ENCODE data around the gene RNF114.
A peak's percentile ranks its signal among the peaks of the same experiment; 100 is the strongest.

RNF114 gene

DNA sequence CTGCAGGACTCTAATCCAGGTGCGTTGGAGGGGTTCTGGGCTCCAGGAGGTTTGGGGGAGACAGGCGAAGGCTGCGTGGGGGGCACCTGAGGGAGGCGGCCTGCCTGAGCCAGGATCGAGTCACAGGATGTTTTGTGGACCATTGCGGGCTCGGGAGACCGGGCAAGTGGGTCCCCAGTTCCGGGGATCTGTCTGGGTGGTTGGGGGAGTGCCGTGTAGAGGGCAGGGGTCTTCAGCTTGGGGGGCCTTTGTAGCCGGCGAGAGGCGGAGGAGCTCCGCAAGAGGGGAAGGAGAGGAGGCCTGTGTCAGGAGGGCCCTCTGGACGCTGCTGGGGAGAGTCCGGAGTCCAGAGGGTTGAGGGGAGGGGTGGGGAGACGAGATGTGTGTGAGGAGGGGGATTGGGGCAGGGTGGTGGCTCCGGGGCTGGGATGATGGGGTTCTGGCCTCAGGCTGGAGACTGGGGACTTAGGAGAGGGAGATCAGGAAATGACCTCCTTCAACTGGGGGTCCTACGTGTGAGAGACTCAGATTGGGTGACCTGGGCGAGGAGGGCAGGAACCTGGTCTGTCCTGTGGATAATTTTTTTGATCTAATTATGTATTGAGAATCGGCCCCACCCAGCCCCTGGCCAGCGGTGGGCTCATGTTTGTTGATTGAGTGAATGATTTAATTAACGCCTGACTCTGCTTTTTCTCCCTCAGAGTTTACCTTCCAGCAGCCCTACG, 47.1 kb downstream of the RNF114 start:
- peak overlapping the region; percentile 78 for H3K4me3 ChIP-seq (ENCODE audit: control insufficient read depth, low read depth, low read length)
- TF ChIP-seq, protein P1, sequence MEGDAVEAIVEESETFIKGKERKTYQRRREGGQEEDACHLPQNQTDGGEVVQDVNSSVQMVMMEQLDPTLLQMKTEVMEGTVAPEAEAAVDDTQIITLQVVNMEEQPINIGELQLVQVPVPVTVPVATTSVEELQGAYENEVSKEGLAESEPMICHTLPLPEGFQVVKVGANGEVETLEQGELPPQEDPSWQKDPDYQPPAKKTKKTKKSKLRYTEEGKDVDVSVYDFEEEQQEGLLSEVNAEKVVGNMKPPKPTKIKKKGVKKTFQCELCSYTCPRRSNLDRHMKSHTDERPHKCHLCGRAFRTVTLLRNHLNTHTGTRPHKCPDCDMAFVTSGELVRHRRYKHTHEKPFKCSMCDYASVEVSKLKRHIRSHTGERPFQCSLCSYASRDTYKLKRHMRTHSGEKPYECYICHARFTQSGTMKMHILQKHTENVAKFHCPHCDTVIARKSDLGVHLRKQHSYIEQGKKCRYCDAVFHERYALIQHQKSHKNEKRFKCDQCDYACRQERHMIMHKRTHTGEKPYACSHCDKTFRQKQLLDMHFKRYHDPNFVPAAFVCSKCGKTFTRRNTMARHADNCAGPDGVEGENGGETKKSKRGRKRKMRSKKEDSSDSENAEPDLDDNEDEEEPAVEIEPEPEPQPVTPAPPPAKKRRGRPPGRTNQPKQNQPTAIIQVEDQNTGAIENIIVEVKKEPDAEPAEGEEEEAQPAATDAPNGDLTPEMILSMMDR (conservative IDR thresholded peaks at IDR 0.05; ENCODE audit: control insufficient read depth, insufficient read depth, low read depth, low read length): no peak
- no peak for DNase-seq (ENCODE audit: low read depth)

- TF ChIP-seq, protein P1 (conservative IDR thresholded peaks at IDR 0.05; ENCODE audit: control insufficient read depth, insufficient read depth, low read depth, low read length): no peak
- peak overlapping the region; percentile 78 for H3K4me3 ChIP-seq (ENCODE audit: control insufficient read depth, low read depth, low read length)
- DNase-seq (ENCODE audit: low read depth): no peak
These were observed 47.7 kb downstream of the RNF114 start for GRCh38 chr20:49983848-49984408.

GRCh38 chr20:49984426-49985153, 48.4 kb downstream of the RNF114 start:
- peak overlapping the region; percentile 78 for H3K4me3 ChIP-seq (ENCODE audit: control insufficient read depth, low read depth, low read length)
- TF ChIP-seq, protein P1 (conservative IDR thresholded peaks at IDR 0.05; ENCODE audit: control insufficient read depth, insufficient read depth, low read depth, low read length): no peak
- no peak for DNase-seq (ENCODE audit: low read depth)

DNA sequence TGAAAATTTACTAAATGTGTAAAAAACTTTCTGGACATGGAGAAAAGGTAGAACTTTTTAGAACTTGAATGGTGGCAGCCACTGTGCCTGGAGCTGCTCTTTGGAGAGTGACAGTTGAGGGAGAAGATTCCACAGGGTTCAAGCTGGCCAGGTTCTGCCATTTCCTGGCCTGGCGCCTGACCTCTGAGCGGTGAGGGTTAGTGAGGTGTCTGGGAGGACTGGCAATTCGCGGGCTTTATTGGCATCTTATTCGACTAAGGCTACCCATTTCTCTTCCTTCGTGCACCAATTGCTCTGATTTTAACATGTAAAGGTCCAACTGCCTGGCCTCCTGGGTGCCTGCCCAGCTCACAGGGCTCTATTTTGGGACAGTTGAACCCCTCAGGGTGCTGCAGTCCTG, 49.0 kb downstream of the RNF114 start:
- H3K4me3 ChIP-seq (ENCODE audit: control insufficient read depth, low read depth, low read length): no peak overlapping the region
- no peak for DNase-seq (ENCODE audit: low read depth)
- TF ChIP-seq, protein P1 (conservative IDR thresholded peaks at IDR 0.05; ENCODE audit: control insufficient read depth, insufficient read depth, low read depth, low read length): no peak

DNA sequence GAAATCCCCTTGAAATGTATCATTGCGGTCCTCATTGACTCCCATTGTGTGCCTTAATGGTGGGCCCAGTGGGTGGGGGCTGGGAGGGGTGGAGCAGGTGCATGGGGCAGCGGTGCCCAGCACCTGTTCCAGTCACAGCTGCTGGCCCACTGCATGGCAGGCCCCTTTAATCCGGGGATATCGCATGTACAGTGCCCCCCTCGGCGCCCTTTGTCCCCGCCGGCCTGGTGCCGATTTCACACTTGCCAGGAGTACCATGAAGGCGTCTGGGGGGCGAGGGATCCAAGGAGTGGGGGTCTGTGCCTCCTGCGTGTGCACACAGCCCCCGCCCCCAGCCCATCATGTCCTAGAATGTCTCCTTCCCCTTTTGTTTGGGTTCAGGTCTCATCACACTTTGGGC, 49.4 kb downstream of the RNF114 start:
- no peak for DNase-seq (ENCODE audit: low read depth)
- TF ChIP-seq, protein P1 (conservative IDR thresholded peaks at IDR 0.05; ENCODE audit: control insufficient read depth, insufficient read depth, low read depth, low read length): no peak
- no peak overlapping the region for H3K4me3 ChIP-seq (ENCODE audit: control insufficient read depth, low read depth, low read length)

GRCh38 chr20:49986049-49986448, 49.9 kb downstream of the RNF114 start:
- TF ChIP-seq, protein P1 (conservative IDR thresholded peaks at IDR 0.05; ENCODE audit: control insufficient read depth, insufficient read depth, low read depth, low read length): no peak
- H3K4me3 ChIP-seq (ENCODE audit: control insufficient read depth, low read depth, low read length): no peak overlapping the region
- DNase-seq (ENCODE audit: low read depth): no peak
